Measurements from ENCODE around the gene ITGB7. TPM values are rescaled to one million over a fixed set of nuclear protein-coding genes. Genes with fewer than 3 reads are reported as not detected.

Gene ITGB7
- total RNA-seq, 3 donors from 2014 or later (not counting 1 experiment from before 2014, with no cell fraction given), result 329 to 441 (median 439) TPM

GRCh38 chr12:53226815-53227214 is 19.8 kb upstream of the ITGB7 start:
- no peak overlapping the region for H3K4me3 ChIP-seq (ENCODE audit: low read length)
- no peak for DNase-seq
- WGBS (ENCODE audit: insufficient coverage), result 81% methylated on average over 4 of the region's 4 CpGs
- no peak for ATAC-seq
- no peak overlapping the region for H3K27ac ChIP-seq (ENCODE audit: low read length)
- H3K4me1 Mint-ChIP-seq, result peaks cover 27 to 58% of the 10 kb centered on the region in 2 donors
- H3K27me3 ChIP-seq (ENCODE audit: control insufficient read depth, insufficient read depth, low read length), result no peaks in the 10 kb centered on the region
- H3K4me3 Mint-ChIP-seq, result no peak overlapping the region
- H3K9me3 ChIP-seq (ENCODE audit: control insufficient read depth, insufficient read depth, low read length), result no peaks in the 10 kb centered on the region
- no peak overlapping the region for H3K27ac Mint-ChIP-seq
- no peaks in the 10 kb centered on the region for H3K27me3 Mint-ChIP-seq (ENCODE audit: low read depth in 2 of 2)
- no peak for TF ChIP-seq CTCF (IDR thresholded peaks at IDR 0.05)
- H3K4me1 ChIP-seq (ENCODE audit: control insufficient read depth, insufficient read depth, low read length), result peaks cover 41% of the 10 kb centered on the region
- intact Hi-C loops (cut with micrococcal nuclease), result no loop called here
- H3K36me3 ChIP-seq (ENCODE audit: control insufficient read depth, insufficient read depth, low read length), result peaks cover 2% of the 10 kb centered on the region
- no peaks in the 10 kb centered on the region for H3K9me3 Mint-ChIP-seq
- no peaks in the 10 kb centered on the region for H3K36me3 Mint-ChIP-seq

- TF ChIP-seq CTCF (IDR thresholded peaks at IDR 0.05), result no peak
- no peak for DNase-seq
- H3K27me3 Mint-ChIP-seq (ENCODE audit: low read depth in 2 of 2), result no peaks in the 10 kb centered on the region
- Histone ChIP-seq H3K27ac (ENCODE audit: low read length) (no peak overlapping the region), H3K27me3 (ENCODE audit: control insufficient read depth, insufficient read depth, low read length) (no peaks in the 10 kb centered on the region), H3K36me3 (ENCODE audit: control insufficient read depth, insufficient read depth, low read length) (peaks cover 2% of the 10 kb centered on the region), H3K9me3 (ENCODE audit: control insufficient read depth, insufficient read depth, low read length) (no peaks in the 10 kb centered on the region), H3K4me3 (ENCODE audit: low read length) (no peak overlapping the region), H3K4me1 (ENCODE audit: control insufficient read depth, insufficient read depth, low read length) (peaks cover 35% of the 10 kb centered on the region)
- peak overlapping the region in 1 of 2 donors; percentile 36 for H3K27ac Mint-ChIP-seq
- H3K36me3 Mint-ChIP-seq, result no peaks in the 10 kb centered on the region
- intact Hi-C loops (cut with micrococcal nuclease), result no loop called here
- H3K4me3 Mint-ChIP-seq, result no peak overlapping the region
- peaks cover 33 to 66% of the 10 kb centered on the region in 2 donors for H3K4me1 Mint-ChIP-seq
- ATAC-seq, result no peak
- no peaks in the 10 kb centered on the region for H3K9me3 Mint-ChIP-seq
- whole genome bisulfite sequencing (ENCODE audit: insufficient coverage), result 98% methylated on average over 9 of the region's 10 CpGs
Measured at GRCh38 chr12:53225635-53226424, 18.8 kb upstream of the ITGB7 start.

- Mint-ChIP-seq H3K4me1 (peaks cover 34 to 67% of the 10 kb centered on the region in 2 donors), H3K27me3 (ENCODE audit: low read depth in 2 of 2) (no peaks in the 10 kb centered on the region), H3K27ac (peak overlapping the region in 1 of 2 donors; percentile 36), H3K4me3 (no peak overlapping the region), H3K9me3 (no peaks in the 10 kb centered on the region), H3K36me3 (no peaks in the 10 kb centered on the region)
- WGBS (ENCODE audit: insufficient coverage), result 92% methylated on average over 10 of the region's 10 CpGs
- no peak overlapping the region for H3K4me3 ChIP-seq (ENCODE audit: low read length)
- H3K27ac ChIP-seq (ENCODE audit: low read length), result no peak overlapping the region
- TF ChIP-seq CTCF (IDR thresholded peaks at IDR 0.05), result no peak
- no peaks in the 10 kb centered on the region for H3K27me3 ChIP-seq (ENCODE audit: control insufficient read depth, insufficient read depth, low read length)
- H3K36me3 ChIP-seq (ENCODE audit: control insufficient read depth, insufficient read depth, low read length), result peaks cover 2% of the 10 kb centered on the region
- intact Hi-C loops (cut with micrococcal nuclease), result loop anchor here (5.0 kb wide), 2 partner anchors 42 to 72 kb away; partner anchors contain the start of genes ESPL1, MYG1 and PFDN5
- no peaks in the 10 kb centered on the region for H3K9me3 ChIP-seq (ENCODE audit: control insufficient read depth, insufficient read depth, low read length)
- ATAC-seq, result no peak
- no peak for DNase-seq
- peaks cover 35% of the 10 kb centered on the region for H3K4me1 ChIP-seq (ENCODE audit: control insufficient read depth, insufficient read depth, low read length)
Measured at GRCh38 chr12:53224897-53225634, 18.0 kb upstream of the ITGB7 start.
